ENCODE results near the gene DENND4A.

The DENND4A gene

GRCh38 chr15:65766422-65767263 is 25.4 kb downstream of the DENND4A start:
- Histone ChIP-seq H3K79me2 (ENCODE audit: insufficient read depth, low read length) (peaks cover 100% of the 10 kb centered on the region), H3K36me3 (ENCODE audit: low read length) (no peaks in the 10 kb centered on the region), H3K27ac (ENCODE audit: low read depth, low read length) (peak overlapping the region; percentile 73), H2AFZ (ENCODE audit: low read depth, low read length, severe bottlenecking) (no peak overlapping the region), H3F3A (ENCODE audit: insufficient read depth) (peaks cover 55% of the 10 kb centered on the region), H3K4me3 (ENCODE audit: insufficient read depth, low read length, poor library complexity, severe bottlenecking) (no peak overlapping the region), H3K27me3 (ENCODE audit: low read length) (no peaks in the 10 kb centered on the region), H3K9me3 (ENCODE audit: insufficient read depth, low read length) (no peaks in the 10 kb centered on the region), H3K9me2 (replicated peaks; ENCODE audit: insufficient read depth, low read length) (no peaks in the 10 kb centered on the region), H4K20me1 (ENCODE audit: low read depth, low read length) (no peaks in the 10 kb centered on the region), H3K4me2 (ENCODE audit: low read depth, low read length, poor library complexity, severe bottlenecking) (peak overlapping the region; percentile 53), H3K9ac (ENCODE audit: low read length) (no peak overlapping the region)
- no peak for TF ChIP-seq EZH2phosphoT487 (conservative IDR thresholded peaks at IDR 0.05; ENCODE audit: low read length)
- TF ChIP-seq, protein P1, sequence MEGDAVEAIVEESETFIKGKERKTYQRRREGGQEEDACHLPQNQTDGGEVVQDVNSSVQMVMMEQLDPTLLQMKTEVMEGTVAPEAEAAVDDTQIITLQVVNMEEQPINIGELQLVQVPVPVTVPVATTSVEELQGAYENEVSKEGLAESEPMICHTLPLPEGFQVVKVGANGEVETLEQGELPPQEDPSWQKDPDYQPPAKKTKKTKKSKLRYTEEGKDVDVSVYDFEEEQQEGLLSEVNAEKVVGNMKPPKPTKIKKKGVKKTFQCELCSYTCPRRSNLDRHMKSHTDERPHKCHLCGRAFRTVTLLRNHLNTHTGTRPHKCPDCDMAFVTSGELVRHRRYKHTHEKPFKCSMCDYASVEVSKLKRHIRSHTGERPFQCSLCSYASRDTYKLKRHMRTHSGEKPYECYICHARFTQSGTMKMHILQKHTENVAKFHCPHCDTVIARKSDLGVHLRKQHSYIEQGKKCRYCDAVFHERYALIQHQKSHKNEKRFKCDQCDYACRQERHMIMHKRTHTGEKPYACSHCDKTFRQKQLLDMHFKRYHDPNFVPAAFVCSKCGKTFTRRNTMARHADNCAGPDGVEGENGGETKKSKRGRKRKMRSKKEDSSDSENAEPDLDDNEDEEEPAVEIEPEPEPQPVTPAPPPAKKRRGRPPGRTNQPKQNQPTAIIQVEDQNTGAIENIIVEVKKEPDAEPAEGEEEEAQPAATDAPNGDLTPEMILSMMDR (IDR thresholded peaks at IDR 0.05; ENCODE audit: insufficient read depth, low read length, poor library complexity, severe bottlenecking) = no peak

- Histone ChIP-seq H3K36me3 (ENCODE audit: low read length) (no peaks in the 10 kb centered on the region), H3K27me3 (ENCODE audit: low read length) (no peaks in the 10 kb centered on the region), H3F3A (ENCODE audit: insufficient read depth) (peaks cover 61% of the 10 kb centered on the region), H3K4me2 (ENCODE audit: low read depth, low read length, poor library complexity, severe bottlenecking) (peak overlapping the region; percentile 3), H3K4me3 (ENCODE audit: insufficient read depth, low read length, poor library complexity, severe bottlenecking) (no peak overlapping the region), H3K9me2 (replicated peaks; ENCODE audit: insufficient read depth, low read length) (no peaks in the 10 kb centered on the region), H3K27ac (ENCODE audit: low read depth, low read length) (peak overlapping the region; percentile 47), H3K9ac (ENCODE audit: low read length) (no peak overlapping the region), H2AFZ (ENCODE audit: low read depth, low read length, severe bottlenecking) (no peak overlapping the region), H4K20me1 (ENCODE audit: low read depth, low read length) (no peaks in the 10 kb centered on the region), H3K79me2 (ENCODE audit: insufficient read depth, low read length) (peaks cover 100% of the 10 kb centered on the region), H3K9me3 (ENCODE audit: insufficient read depth, low read length) (no peaks in the 10 kb centered on the region)
- no peak for TF ChIP-seq EZH2phosphoT487 (conservative IDR thresholded peaks at IDR 0.05; ENCODE audit: low read length)
- TF ChIP-seq, protein P1 (IDR thresholded peaks at IDR 0.05; ENCODE audit: insufficient read depth, low read length, poor library complexity, severe bottlenecking) = no peak
Measured at GRCh38 chr15:65765106-65765505, 27.0 kb downstream of the DENND4A start.

GRCh38 chr15:65762914-65763787 is 28.9 kb downstream of the DENND4A start:
- no peaks in the 10 kb centered on the region for H4K20me1 ChIP-seq (ENCODE audit: low read depth, low read length)
- no peaks in the 10 kb centered on the region for H3K9me3 ChIP-seq (ENCODE audit: insufficient read depth, low read length)
- peak overlapping the region; percentile 72 for H3K27ac ChIP-seq (ENCODE audit: low read depth, low read length)
- TF ChIP-seq, protein P1 (IDR thresholded peaks at IDR 0.05; ENCODE audit: insufficient read depth, low read length, poor library complexity, severe bottlenecking) = no peak
- no peak for TF ChIP-seq EZH2phosphoT487 (conservative IDR thresholded peaks at IDR 0.05; ENCODE audit: low read length)
- H3K4me3 ChIP-seq (ENCODE audit: insufficient read depth, low read length, poor library complexity, severe bottlenecking) = no peak overlapping the region
- H3F3A ChIP-seq (ENCODE audit: insufficient read depth) = peaks cover 60% of the 10 kb centered on the region
- H3K79me2 ChIP-seq (ENCODE audit: insufficient read depth, low read length) = peaks cover 100% of the 10 kb centered on the region
- H3K36me3 ChIP-seq (ENCODE audit: low read length) = peaks cover 18% of the 10 kb centered on the region
- peak overlapping the region; percentile 42 for H3K4me2 ChIP-seq (ENCODE audit: low read depth, low read length, poor library complexity, severe bottlenecking)
- H3K27me3 ChIP-seq (ENCODE audit: low read length) = no peaks in the 10 kb centered on the region
- H3K9me2 ChIP-seq (replicated peaks; ENCODE audit: insufficient read depth, low read length) = no peaks in the 10 kb centered on the region
- H2AFZ ChIP-seq (ENCODE audit: low read depth, low read length, severe bottlenecking) = no peak overlapping the region
- H3K9ac ChIP-seq (ENCODE audit: low read length) = peak overlapping the region; percentile 5; the same call in 1 of the 2 replicates
